ENCODE results near the gene OTX2.

The OTX2 gene

GRCh38 chr14:56796259-56796658 is 14.0 kb downstream of the OTX2 start:
- DNase-seq (ENCODE audit: low spot score), result no peak

GRCh38 chr14:56795284-56795622 is 15.0 kb downstream of the OTX2 start:
- no peak for DNase-seq (ENCODE audit: low spot score)

- no peak for DNase-seq (ENCODE audit: low spot score)
These were observed 15.6 kb downstream of the OTX2 start for GRCh38 chr14:56794557-56795283.

- DNase-seq (ENCODE audit: low spot score), result no peak
These were observed 16.2 kb downstream of the OTX2 start for GRCh38 chr14:56794088-56794556.

GRCh38 chr14:56789955-56790354 is 20.3 kb downstream of the OTX2 start:
- DNase-seq (ENCODE audit: low spot score), result no peak

- DNase-seq (ENCODE audit: low spot score), result no peak
These were observed 22.7 kb downstream of the OTX2 start for GRCh38 chr14:56787530-56787929.

- DNase-seq (ENCODE audit: low spot score), result no peak
These were observed 27.6 kb downstream of the OTX2 start for GRCh38 chr14:56782711-56783110.

- DNase-seq (ENCODE audit: low spot score), result no peak
These were observed 35.8 kb downstream of the OTX2 start for GRCh38 chr14:56774503-56774902.

- no peak for DNase-seq (ENCODE audit: low spot score)
These were observed 39.8 kb downstream of the OTX2 start for GRCh38 chr14:56770512-56770911.

GRCh38 chr14:56760164-56760914 is 49.9 kb downstream of the OTX2 start:
- no peak for DNase-seq (ENCODE audit: low spot score)

GRCh38 chr14:56759633-56760032 is 50.6 kb downstream of the OTX2 start:
- no peak for DNase-seq (ENCODE audit: low spot score)

- no peak for DNase-seq (ENCODE audit: low spot score)
These were observed 51.2 kb downstream of the OTX2 start for GRCh38 chr14:56759094-56759493.

- no peak for DNase-seq (ENCODE audit: low spot score)
These were observed 55.4 kb downstream of the OTX2 start for GRCh38 chr14:56754921-56755320.

GRCh38 chr14:56753396-56753795 is 56.9 kb downstream of the OTX2 start:
- DNase-seq (ENCODE audit: low spot score), result no peak

GRCh38 chr14:56752428-56752827 is 57.9 kb downstream of the OTX2 start:
- DNase-seq (ENCODE audit: low spot score), result no peak

GRCh38 chr14:56751471-56751870 is 58.8 kb downstream of the OTX2 start:
- DNase-seq (ENCODE audit: low spot score), result no peak
